Type B pancreatic cell (in vitro differentiated cells): ENCODE results near the gene OPRM1. TPM values are rescaled to one million over a fixed set of nuclear protein-coding genes. Genes with fewer than 3 reads are reported as not detected.

Experiments
- DNase-seq: peaks from one replicate; pipeline ENCODE4 v3.0.0; 2021; ENCODE audit warnings: mixed read lengths; ENCODE audit not compliant: unreplicated experiment; ENCODE audit errors: extremely low spot score
- H3K27ac Mint-ChIP-seq: 2 replicates; pipeline ENCODE4 v1.8.0; 2021; ENCODE audit warnings: mild to moderate bottlenecking, mixed read lengths
- H3K27me3 Mint-ChIP-seq: 2 replicates; pipeline ENCODE4 v1.8.0; 2021; ENCODE audit warnings: mixed read lengths
- H3K36me3 Mint-ChIP-seq: 2 replicates; pipeline ENCODE4 v1.8.0; 2021; ENCODE audit warnings: mixed read lengths
- H3K4me1 Mint-ChIP-seq: one replicate; pipeline ENCODE4 v1.8.0; 2021; ENCODE audit warnings: mixed read lengths; ENCODE audit not compliant: unreplicated experiment
- H3K4me3 Mint-ChIP-seq: 2 replicates; pipeline ENCODE4 v1.8.0; 2021; ENCODE audit warnings: mild to moderate bottlenecking, mixed read lengths
- H3K9me3 Mint-ChIP-seq: 2 replicates; pipeline ENCODE4 v1.8.0; 2021; ENCODE audit warnings: mixed read lengths
- total RNA-seq: library from RNA; stranded (reverse); gene quantifications from 2 replicates; pipeline ENCODE4 v1.2.1, GENCODE V29; 2021; ENCODE audit warnings: low replicate concordance
- TF ChIP-seq, protein P1 (sequence below): fragments of 200-600 bp; sonication (generic); conservative IDR thresholded peaks from 2 replicates; pipeline ENCODE4 v1.5.0; 2021; ENCODE audit warnings: antibody characterized with exemption, mild to moderate bottlenecking

OPRM1 gene
- total RNA-seq, 1 donor from 2014 or later = not detected

DNA sequence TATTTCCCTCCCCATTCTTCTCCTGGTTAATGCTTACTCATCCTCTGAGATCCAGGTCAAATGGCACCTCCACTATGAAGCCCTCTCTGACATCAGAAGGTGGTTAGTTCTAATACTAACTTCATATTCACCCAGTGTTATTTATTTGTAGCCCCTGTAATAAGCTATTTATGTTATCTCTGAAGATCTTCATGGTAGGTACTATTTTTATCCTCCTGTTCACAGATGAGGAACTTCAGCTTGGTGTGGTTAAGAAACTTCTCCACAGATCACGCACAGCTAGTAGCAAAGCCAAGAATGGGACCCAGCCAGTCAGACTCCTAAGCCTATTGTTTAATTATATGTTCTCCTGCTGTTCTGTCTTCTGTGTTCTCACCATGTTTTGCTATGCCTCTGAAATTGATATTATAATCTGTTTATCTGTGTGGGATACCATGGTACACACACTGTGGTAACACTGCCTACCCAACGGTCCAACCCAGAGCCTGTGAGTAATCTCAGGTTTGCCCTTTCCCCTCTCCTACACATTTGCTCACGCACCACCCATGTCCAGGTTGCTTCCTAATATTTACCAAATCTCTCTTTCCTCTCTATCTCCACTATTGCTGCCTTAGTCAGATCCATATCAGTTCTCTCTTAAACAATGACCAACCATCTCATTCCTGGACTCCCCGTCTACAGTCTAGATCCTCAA, 219.2 kb downstream of the OPRM1 start:
- no peak for DNase-seq
- H3K36me3 Mint-ChIP-seq = peaks cover 3% of the 10 kb centered on the region
- H3K4me1 Mint-ChIP-seq = no peaks in the 10 kb centered on the region
- H3K9me3 Mint-ChIP-seq = peaks cover 9% of the 10 kb centered on the region
- H3K27me3 Mint-ChIP-seq = no peaks in the 10 kb centered on the region
- H3K27ac Mint-ChIP-seq = no peak overlapping the region
- TF ChIP-seq, protein P1, sequence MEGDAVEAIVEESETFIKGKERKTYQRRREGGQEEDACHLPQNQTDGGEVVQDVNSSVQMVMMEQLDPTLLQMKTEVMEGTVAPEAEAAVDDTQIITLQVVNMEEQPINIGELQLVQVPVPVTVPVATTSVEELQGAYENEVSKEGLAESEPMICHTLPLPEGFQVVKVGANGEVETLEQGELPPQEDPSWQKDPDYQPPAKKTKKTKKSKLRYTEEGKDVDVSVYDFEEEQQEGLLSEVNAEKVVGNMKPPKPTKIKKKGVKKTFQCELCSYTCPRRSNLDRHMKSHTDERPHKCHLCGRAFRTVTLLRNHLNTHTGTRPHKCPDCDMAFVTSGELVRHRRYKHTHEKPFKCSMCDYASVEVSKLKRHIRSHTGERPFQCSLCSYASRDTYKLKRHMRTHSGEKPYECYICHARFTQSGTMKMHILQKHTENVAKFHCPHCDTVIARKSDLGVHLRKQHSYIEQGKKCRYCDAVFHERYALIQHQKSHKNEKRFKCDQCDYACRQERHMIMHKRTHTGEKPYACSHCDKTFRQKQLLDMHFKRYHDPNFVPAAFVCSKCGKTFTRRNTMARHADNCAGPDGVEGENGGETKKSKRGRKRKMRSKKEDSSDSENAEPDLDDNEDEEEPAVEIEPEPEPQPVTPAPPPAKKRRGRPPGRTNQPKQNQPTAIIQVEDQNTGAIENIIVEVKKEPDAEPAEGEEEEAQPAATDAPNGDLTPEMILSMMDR = no peak
- no peak overlapping the region for H3K4me3 Mint-ChIP-seq

- TF ChIP-seq, protein P1 = no peak
- H3K36me3 Mint-ChIP-seq = no peaks in the 10 kb centered on the region
- H3K4me3 Mint-ChIP-seq = no peak overlapping the region
- peaks cover 5% of the 10 kb centered on the region for H3K9me3 Mint-ChIP-seq
- H3K27me3 Mint-ChIP-seq = no peaks in the 10 kb centered on the region
- H3K27ac Mint-ChIP-seq = no peak overlapping the region
- no peaks in the 10 kb centered on the region for H3K4me1 Mint-ChIP-seq
- no peak for DNase-seq
These were observed 222.8 kb downstream of the OPRM1 start for GRCh38 chr6:154261688-154262397.

GRCh38 chr6:154266560-154267099, 227.6 kb downstream of the OPRM1 start:
- H3K27me3 Mint-ChIP-seq = peaks cover 3% of the 10 kb centered on the region
- H3K27ac Mint-ChIP-seq = no peak overlapping the region
- no peak overlapping the region for H3K4me3 Mint-ChIP-seq
- H3K36me3 Mint-ChIP-seq = no peaks in the 10 kb centered on the region
- H3K4me1 Mint-ChIP-seq = no peaks in the 10 kb centered on the region
- H3K9me3 Mint-ChIP-seq = peaks cover 5% of the 10 kb centered on the region
- TF ChIP-seq, protein P1 = no peak
- no peak for DNase-seq

GRCh38 chr6:154267508-154268106, 228.6 kb downstream of the OPRM1 start:
- Mint-ChIP-seq H3K36me3 (no peaks in the 10 kb centered on the region), H3K4me3 (no peak overlapping the region), H3K4me1 (no peaks in the 10 kb centered on the region), H3K27ac (no peak overlapping the region), H3K9me3 (peaks cover 5% of the 10 kb centered on the region), H3K27me3 (peaks cover 3% of the 10 kb centered on the region)
- TF ChIP-seq, protein P1 = no peak
- DNase-seq = no peak

DNA sequence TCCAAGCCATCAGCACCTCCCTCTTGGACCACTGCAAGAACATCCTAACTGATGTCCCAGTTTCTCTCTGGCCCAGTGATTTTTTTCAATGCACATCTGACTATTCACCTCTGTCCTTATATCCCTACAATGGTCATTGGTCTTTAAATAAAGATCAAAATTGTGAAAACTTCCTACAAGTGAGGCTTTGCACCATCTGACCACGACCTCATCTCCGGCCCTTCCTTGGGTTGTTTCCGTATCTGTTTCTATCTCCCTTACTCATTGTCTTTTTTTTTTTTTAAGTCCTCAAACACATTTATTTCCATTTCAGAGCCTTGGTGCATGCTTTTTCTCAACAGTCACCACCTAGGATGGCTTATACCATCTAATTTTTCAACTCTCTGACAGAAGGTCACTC, 229.4 kb downstream of the OPRM1 start:
- DNase-seq = no peak

More for the DNA sequence above, 229.4 kb downstream of the OPRM1 start:
- H3K36me3 Mint-ChIP-seq = no peaks in the 10 kb centered on the region
- H3K4me1 Mint-ChIP-seq = peaks cover 3% of the 10 kb centered on the region
- peaks cover 5% of the 10 kb centered on the region for H3K9me3 Mint-ChIP-seq
- TF ChIP-seq, protein P1 = no peak
- no peak overlapping the region for H3K4me3 Mint-ChIP-seq
- peaks cover 3% of the 10 kb centered on the region for H3K27me3 Mint-ChIP-seq
- H3K27ac Mint-ChIP-seq = no peak overlapping the region
